ENCODE results near the gene GATD1.

The GATD1 gene

GRCh38 chr11:773425-773824 lies 3.9 kb downstream of the GATD1 start:
- no peak overlapping the region for H3K4me3 ChIP-seq (ENCODE audit: low read depth, low read length)
- H3K4me2 ChIP-seq (ENCODE audit: low read length): no peak overlapping the region
- no peak overlapping the region for H3K14ac ChIP-seq (ENCODE audit: low read length)
- peaks cover 11% of the 10 kb centered on the region for H3K79me1 ChIP-seq (ENCODE audit: low read length)
- H3K79me2 ChIP-seq (ENCODE audit: control insufficient read depth, insufficient read depth, low read length, poor library complexity): peaks cover 20% of the 10 kb centered on the region
- no peak overlapping the region for H3K27ac ChIP-seq (ENCODE audit: low read depth, low read length)
- H3K23ac ChIP-seq (ENCODE audit: low read length): no peak overlapping the region
- no peak overlapping the region for H2AK5ac ChIP-seq (ENCODE audit: low read length)
- no peak overlapping the region for H4K8ac ChIP-seq (ENCODE audit: low read depth, low read length)
- H2AFZ ChIP-seq (ENCODE audit: insufficient read depth, low read length, poor library complexity): no peak overlapping the region
- peaks cover 14 to 32% of the 10 kb centered on the region in 2 experiments for H3K4me1 ChIP-seq (ENCODE audit: control insufficient read depth in 1 of 2, insufficient read depth in 2 of 2, low read length in 2 of 2)
- no peak overlapping the region for H3K4ac ChIP-seq (ENCODE audit: low read depth, low read length)
- no peak overlapping the region for H3K18ac ChIP-seq (ENCODE audit: low read length)
- no peak overlapping the region for H4K91ac ChIP-seq (ENCODE audit: low read depth, low read length)
- no peak overlapping the region for H4K12ac ChIP-seq (ENCODE audit: low read depth, low read length)
- no peak overlapping the region for H2BK120ac ChIP-seq (ENCODE audit: insufficient read depth, low read length, poor library complexity)
- WGBS (ENCODE audit: extremely low coverage, insufficient coverage, insufficient read length): no CpG with 5 or more reads among the region's 5 CpGs
- no peak overlapping the region for H3K9ac ChIP-seq (ENCODE audit: low read length)
- H3K9me3 ChIP-seq (ENCODE audit: insufficient read depth, low read depth, low read length): peaks cover 2% of the 10 kb centered on the region
- H2BK12ac ChIP-seq (ENCODE audit: low read length): no peak overlapping the region
- peaks cover 43 to 45% of the 10 kb centered on the region in 2 experiments for H3K36me3 ChIP-seq (ENCODE audit: control insufficient read depth in 1 of 2, insufficient read depth in 2 of 2, low read length in 2 of 2)
- H3K27me3 ChIP-seq (ENCODE audit: insufficient read depth, low read length): no peaks in the 10 kb centered on the region
- no peak overlapping the region for H2BK5ac ChIP-seq (ENCODE audit: low read depth, low read length, poor library complexity)
- DNase-seq: no peak

DNA sequence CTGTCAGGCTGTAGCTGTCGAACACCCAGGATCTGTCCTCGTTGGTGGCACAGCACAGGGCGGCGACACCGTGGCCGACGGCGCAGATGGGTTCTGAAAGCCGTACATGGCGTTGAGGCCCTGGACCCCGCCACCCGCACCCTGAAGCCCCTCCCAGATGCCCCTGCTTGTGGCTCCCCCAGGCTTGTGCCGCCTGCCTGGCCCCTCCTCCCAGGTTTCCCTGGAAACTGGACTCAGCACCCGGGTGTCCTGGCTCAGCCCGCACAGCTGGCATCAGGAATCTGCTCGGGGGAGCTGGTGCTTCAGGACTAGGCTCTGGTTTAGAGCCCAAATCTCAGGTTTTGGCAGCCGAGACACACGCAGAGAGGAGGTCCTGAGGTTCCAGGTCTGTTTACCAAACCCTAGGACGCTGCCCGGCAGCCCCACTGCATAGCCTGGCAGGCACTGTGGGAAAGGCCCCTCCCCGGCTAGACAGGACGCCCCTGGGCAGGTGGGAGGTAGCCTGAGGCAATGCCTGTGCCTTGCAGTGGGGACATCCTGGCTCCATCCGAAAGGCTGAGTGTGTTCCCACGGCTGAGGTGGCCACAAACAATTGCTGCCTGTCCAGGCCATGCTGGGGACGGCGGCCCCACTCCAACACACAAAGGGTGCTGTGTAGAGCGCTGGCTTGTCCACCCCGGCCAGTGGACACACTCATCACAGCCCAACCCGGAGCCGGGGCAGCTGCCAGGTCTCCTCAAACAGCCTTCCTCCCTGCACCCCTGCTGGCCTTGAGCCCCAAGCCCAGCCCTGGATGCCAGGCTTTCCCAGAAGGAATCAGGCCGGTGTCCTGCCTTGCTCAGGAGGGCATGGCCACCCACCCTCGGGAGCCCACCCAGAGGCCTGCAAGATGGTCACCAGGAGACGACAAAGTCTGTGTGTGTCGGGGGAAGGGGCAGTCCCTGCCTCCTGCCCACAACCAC lies 4.6 kb downstream of the GATD1 start:
- H3K4me1 ChIP-seq (ENCODE audit: control insufficient read depth in 1 of 2, insufficient read depth in 2 of 2, low read length in 2 of 2): peaks cover 9 to 27% of the 10 kb centered on the region in 2 experiments
- H2BK5ac ChIP-seq (ENCODE audit: low read depth, low read length, poor library complexity): no peak overlapping the region
- H2BK120ac ChIP-seq (ENCODE audit: insufficient read depth, low read length, poor library complexity): no peak overlapping the region
- no peak overlapping the region for H2AFZ ChIP-seq (ENCODE audit: insufficient read depth, low read length, poor library complexity)
- no CpG with 5 or more reads among the region's 34 CpGs for WGBS (ENCODE audit: extremely low coverage, insufficient coverage, insufficient read length)
- no peak overlapping the region for H4K91ac ChIP-seq (ENCODE audit: low read depth, low read length)
- no peak overlapping the region for H3K4me3 ChIP-seq (ENCODE audit: low read depth, low read length)
- H3K18ac ChIP-seq (ENCODE audit: low read length): no peak overlapping the region
- DNase-seq: no peak
- no peak overlapping the region for H3K14ac ChIP-seq (ENCODE audit: low read length)
- peaks cover 10% of the 10 kb centered on the region for H3K79me1 ChIP-seq (ENCODE audit: low read length)
- H4K8ac ChIP-seq (ENCODE audit: low read depth, low read length): no peak overlapping the region
- H2BK12ac ChIP-seq (ENCODE audit: low read length): no peak overlapping the region
- H3K9ac ChIP-seq (ENCODE audit: low read length): no peak overlapping the region
- peaks cover 14% of the 10 kb centered on the region for H3K79me2 ChIP-seq (ENCODE audit: control insufficient read depth, insufficient read depth, low read length, poor library complexity)
- H3K27me3 ChIP-seq (ENCODE audit: insufficient read depth, low read length): no peaks in the 10 kb centered on the region
- H2AK5ac ChIP-seq (ENCODE audit: low read length): no peak overlapping the region
- H3K23ac ChIP-seq (ENCODE audit: low read length): no peak overlapping the region
- H4K12ac ChIP-seq (ENCODE audit: low read depth, low read length): no peak overlapping the region
- H3K27ac ChIP-seq (ENCODE audit: low read depth, low read length): no peak overlapping the region
- no peak overlapping the region for H3K4ac ChIP-seq (ENCODE audit: low read depth, low read length)
- no peak overlapping the region for H3K4me2 ChIP-seq (ENCODE audit: low read length)
- peaks cover 43 to 45% of the 10 kb centered on the region in 2 experiments for H3K36me3 ChIP-seq (ENCODE audit: control insufficient read depth in 1 of 2, insufficient read depth in 2 of 2, low read length in 2 of 2)
- peaks cover 2% of the 10 kb centered on the region for H3K9me3 ChIP-seq (ENCODE audit: insufficient read depth, low read depth, low read length)

- no peak overlapping the region for H2BK5ac ChIP-seq (ENCODE audit: low read depth, low read length, poor library complexity)
- H4K91ac ChIP-seq (ENCODE audit: low read depth, low read length): no peak overlapping the region
- peaks cover 8% of the 10 kb centered on the region for H3K79me2 ChIP-seq (ENCODE audit: control insufficient read depth, insufficient read depth, low read length, poor library complexity)
- no peak overlapping the region for H2BK12ac ChIP-seq (ENCODE audit: low read length)
- H3K23ac ChIP-seq (ENCODE audit: low read length): no peak overlapping the region
- H3K9ac ChIP-seq (ENCODE audit: low read length): no peak overlapping the region
- H3K79me1 ChIP-seq (ENCODE audit: low read length): peaks cover 4% of the 10 kb centered on the region
- no peak overlapping the region for H3K4me2 ChIP-seq (ENCODE audit: low read length)
- peaks cover 51 to 53% of the 10 kb centered on the region in 2 experiments for H3K36me3 ChIP-seq (ENCODE audit: control insufficient read depth in 1 of 2, insufficient read depth in 2 of 2, low read length in 2 of 2)
- WGBS (ENCODE audit: extremely low coverage, insufficient coverage, insufficient read length): no CpG with 5 or more reads among the region's 15 CpGs
- H3K18ac ChIP-seq (ENCODE audit: low read length): no peak overlapping the region
- H4K12ac ChIP-seq (ENCODE audit: low read depth, low read length): no peak overlapping the region
- no peak for DNase-seq
- H2BK120ac ChIP-seq (ENCODE audit: insufficient read depth, low read length, poor library complexity): no peak overlapping the region
- no peak overlapping the region for H3K27ac ChIP-seq (ENCODE audit: low read depth, low read length)
- H2AFZ ChIP-seq (ENCODE audit: insufficient read depth, low read length, poor library complexity): no peak overlapping the region
- peaks cover 2% of the 10 kb centered on the region for H3K9me3 ChIP-seq (ENCODE audit: insufficient read depth, low read depth, low read length)
- peaks cover 9 to 27% of the 10 kb centered on the region in 2 experiments for H3K4me1 ChIP-seq (ENCODE audit: control insufficient read depth in 1 of 2, insufficient read depth in 2 of 2, low read length in 2 of 2)
- H4K8ac ChIP-seq (ENCODE audit: low read depth, low read length): no peak overlapping the region
- H3K27me3 ChIP-seq (ENCODE audit: insufficient read depth, low read length): no peaks in the 10 kb centered on the region
- H2AK5ac ChIP-seq (ENCODE audit: low read length): no peak overlapping the region
- no peak overlapping the region for H3K14ac ChIP-seq (ENCODE audit: low read length)
- no peak overlapping the region for H3K4me3 ChIP-seq (ENCODE audit: low read depth, low read length)
- no peak overlapping the region for H3K4ac ChIP-seq (ENCODE audit: low read depth, low read length)
These were observed 5.6 kb downstream of the GATD1 start for GRCh38 chr11:771617-772204.

DNA sequence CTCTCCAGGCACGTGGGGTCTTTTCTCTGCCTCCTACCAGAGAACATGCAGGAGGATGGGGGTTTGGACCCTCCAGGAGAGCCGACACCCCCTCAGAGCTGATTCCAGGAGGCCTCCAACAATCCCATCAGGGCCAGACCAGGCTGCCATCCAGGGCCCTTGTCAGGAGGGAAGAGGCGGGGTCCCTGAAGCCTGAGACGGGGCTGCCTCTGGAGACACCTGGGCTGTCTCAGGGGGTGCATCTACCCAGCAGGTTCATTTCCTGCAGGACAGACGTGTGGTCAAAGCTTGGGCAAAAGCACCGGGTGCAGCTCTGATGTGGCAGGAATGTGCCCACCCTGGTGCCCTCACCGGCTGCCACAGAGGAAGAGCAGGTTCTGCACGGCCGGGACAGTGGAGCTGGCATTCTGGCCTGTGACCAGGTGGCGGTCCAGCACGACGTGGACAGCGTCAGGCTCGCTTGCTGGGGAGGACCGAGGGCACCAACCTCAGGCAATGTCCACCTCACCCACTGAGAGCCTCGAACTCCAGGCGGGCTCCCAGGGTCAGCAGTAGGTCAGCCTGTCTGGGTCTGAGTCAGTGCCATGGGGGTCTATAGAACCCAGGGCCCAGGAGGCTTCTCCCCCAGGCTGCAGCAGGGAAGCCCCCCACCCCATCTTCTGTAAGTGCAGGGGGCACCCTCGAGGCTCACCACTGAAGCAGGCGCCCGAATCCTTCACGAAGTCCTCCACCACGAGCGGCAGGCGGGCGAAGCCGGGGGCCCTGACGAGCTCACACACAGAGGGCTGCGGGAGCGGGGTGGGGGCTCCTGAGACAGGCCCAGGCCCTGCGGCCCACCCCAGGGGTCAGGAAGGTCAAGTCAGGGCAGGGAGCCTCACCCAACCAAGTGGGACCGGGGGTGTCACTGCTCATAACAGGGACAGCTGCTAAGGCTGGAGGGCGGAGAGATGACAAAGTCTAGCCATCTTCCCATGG lies 6.4 kb downstream of the GATD1 start:
- peaks cover 2% of the 10 kb centered on the region for H3K79me2 ChIP-seq (ENCODE audit: control insufficient read depth, insufficient read depth, low read length, poor library complexity)
- H3K27ac ChIP-seq (ENCODE audit: low read depth, low read length): no peak overlapping the region
- no peaks in the 10 kb centered on the region for H3K79me1 ChIP-seq (ENCODE audit: low read length)
- no peak overlapping the region for H4K8ac ChIP-seq (ENCODE audit: low read depth, low read length)
- no peak overlapping the region for H2BK12ac ChIP-seq (ENCODE audit: low read length)
- H3K27me3 ChIP-seq (ENCODE audit: insufficient read depth, low read length): no peaks in the 10 kb centered on the region
- H3K4me1 ChIP-seq (ENCODE audit: control insufficient read depth in 1 of 2, insufficient read depth in 2 of 2, low read length in 2 of 2): peaks cover 7 to 21% of the 10 kb centered on the region in 2 experiments
- H3K4me3 ChIP-seq (ENCODE audit: low read depth, low read length): no peak overlapping the region
- no peak overlapping the region for H4K12ac ChIP-seq (ENCODE audit: low read depth, low read length)
- no peak overlapping the region for H2AFZ ChIP-seq (ENCODE audit: insufficient read depth, low read length, poor library complexity)
- H3K36me3 ChIP-seq (ENCODE audit: control insufficient read depth in 1 of 2, insufficient read depth in 2 of 2, low read length in 2 of 2): peaks cover 57 to 58% of the 10 kb centered on the region in 2 experiments
- H2AK5ac ChIP-seq (ENCODE audit: low read length): no peak overlapping the region
- H3K4me2 ChIP-seq (ENCODE audit: low read length): no peak overlapping the region
- no peak overlapping the region for H3K14ac ChIP-seq (ENCODE audit: low read length)
- no peak for DNase-seq
- no peak overlapping the region for H3K18ac ChIP-seq (ENCODE audit: low read length)
- H2BK5ac ChIP-seq (ENCODE audit: low read depth, low read length, poor library complexity): no peak overlapping the region
- no peak overlapping the region for H3K9ac ChIP-seq (ENCODE audit: low read length)
- no peak overlapping the region for H4K91ac ChIP-seq (ENCODE audit: low read depth, low read length)
- peaks cover 2% of the 10 kb centered on the region for H3K9me3 ChIP-seq (ENCODE audit: insufficient read depth, low read depth, low read length)
- H3K23ac ChIP-seq (ENCODE audit: low read length): no peak overlapping the region
- no peak overlapping the region for H2BK120ac ChIP-seq (ENCODE audit: insufficient read depth, low read length, poor library complexity)
- no CpG with 5 or more reads among the region's 32 CpGs for WGBS (ENCODE audit: extremely low coverage, insufficient coverage, insufficient read length)
- H3K4ac ChIP-seq (ENCODE audit: low read depth, low read length): no peak overlapping the region
